Uterus (tissue), 2 donors: ENCODE results near the gene NBEA.

ENCODE experiments used
- CTCF ChIP-seq, 4 experiments: fragments of 200-600 bp in 2 of 4; fragments of 450-650 bp in 2 of 4; sonication (generic) in 2 of 4; IDR thresholded peaks; one replicate each; pipeline ENCODE4 v1.5.1; 2016 to 2019; ENCODE audit warnings: antibody characterized with exemption in 4 of 4, mild to moderate bottlenecking in 2 of 4, moderate library complexity in 1 of 4
- POLR2A ChIP-seq, 2 donors: fragments of 450-650 bp; IDR thresholded peaks; one replicate each; pipeline ENCODE4 v1.6.1; 2016; ENCODE audit warnings: antibody characterized with exemption in 2 of 2, mild to moderate bottlenecking in 1 of 2, moderate library complexity in 1 of 2

GRCh38 chr13:35392768-35393167 is 450.7 kb downstream of the NBEA start:
- TF ChIP-seq CTCF (IDR thresholded peaks at IDR 0.05) (no peak), POLR2A (IDR thresholded peaks at IDR 0.05) (no peak)
